ENCODE measurements around the gene CERT1.

GRCh38 chr5:75529185-75529584 lies 17.8 kb upstream of the CERT1 start:
- TF ChIP-seq CTCF (IDR thresholded peaks at IDR 0.05) = no peak
- no peak for TF ChIP-seq POLR2A (IDR thresholded peaks at IDR 0.05)
- TF ChIP-seq EP300 (IDR thresholded peaks at IDR 0.05) = no peak

Data from tibial nerve (tissue), 4 donors.